HepG2 (cell line): Measurements from ENCODE around the gene SMIM12. TPM values are rescaled to one million over a fixed set of nuclear protein-coding genes. Genes with fewer than 3 reads are reported as not detected.

Source experiments
- ATAC-seq: fragments of 200-7000 bp; cut with Tn5 transposase; 3 replicates; pipeline ENCODE4 v1.9.1; 2020; ENCODE audit warnings: mild to moderate bottlenecking, moderate library complexity
- BruUV-seq: library from RNA; stranded (reverse); fragments of 400-500 nt; replicated peaks from 2 replicates; lab custom pipeline; 2021; lab: Mats Ljungman, UMichigan
- CTCF ChIA-PET: fragments of 300-600 bp; formaldehyde crosslinking; extraction: SDS; loops from one replicate; lab custom pipeline; 2021; ENCODE audit warnings: low total read pairs, inconsistent platforms, low intra/inter-chr PET ratio; lab: Yijun Ruan, JAX
- POLR2A ChIA-PET: fragments of 350-600 bp; sonication (Branson Sonifier 250); formaldehyde crosslinking; loops from one replicate; lab custom pipeline; 2020; ENCODE audit warnings: antibody characterized with exemption, inconsistent platforms; lab: Yijun Ruan, JAX
- DNase-seq: peaks from one replicate; pipeline ENCODE4 v3.0.0-alpha.2; 2015; ENCODE audit warnings: low spot score
- FAIRE-seq: peaks from 3 replicates; lab custom pipeline; 2011; peaks lifted over from hg19 to GRCh38; lab: Jason Lieb, UNC
- H2AFZ ChIP-seq: one replicate; pipeline ENCODE4 v1.6.1; 2011; ENCODE audit warnings: low read length, inconsistent platforms
- H3K27ac ChIP-seq: fragments of 300-600 bp; 3 replicates; pipeline ENCODE4 v1.8.0; 2011; ENCODE audit warnings: mixed run types, mild to moderate bottlenecking, mixed read lengths, low read length, inconsistent platforms; ENCODE audit not compliant: insufficient read depth; ENCODE audit errors: extremely low read length
- H3K27me3 ChIP-seq, 2 experiments: fragments of 200-600 bp in 1 of 2; 2 replicates in 1 of 2; 3 replicates in 1 of 2; pipeline versions ENCODE4 v1.6.0 to v1.8.0; 2011; ENCODE audit warnings: low read length in 2 of 2, mild to moderate bottlenecking in 2 of 2, moderate library complexity in 2 of 2, inconsistent platforms in 1 of 2; ENCODE audit not compliant: insufficient read depth in 2 of 2, control insufficient read depth in 1 of 2
- H3K36me3 ChIP-seq, 2 experiments: fragments of 200-600 bp in 1 of 2; replicated peaks in 1 of 2; 2 replicates in 1 of 2; 3 replicates in 1 of 2; pipeline versions ENCODE4 v1.5.1 to v1.8.0; 2011; ENCODE audit warnings: low read length in 2 of 2, inconsistent platforms in 1 of 2; ENCODE audit not compliant: insufficient read depth in 2 of 2, control insufficient read depth in 1 of 2
- H3K4me1 ChIP-seq: 2 replicates; pipeline ENCODE4 v1.5.1; 2012; ENCODE audit warnings: low read length, inconsistent platforms; ENCODE audit not compliant: insufficient read depth
- H3K4me2 ChIP-seq: 2 replicates; pipeline ENCODE4 v1.6.0; 2011; ENCODE audit warnings: low read depth, low read length, inconsistent platforms
- H3K4me3 ChIP-seq, 3 experiments: fragments of 200-600 bp in 1 of 3; sonication (generic), shearing (Covaris generic) in 1 of 3; replicated peaks in 1 of 3; 2 replicates each; pipeline ENCODE4 v1.5.1; 2011 to 2016; ENCODE audit warnings: low read length in 3 of 3, inconsistent platforms in 2 of 3, low read depth in 2 of 3, mild to moderate bottlenecking in 2 of 3, control low read depth in 1 of 3, mixed read lengths in 1 of 3; ENCODE audit not compliant: insufficient read depth in 1 of 3
- H3K79me2 ChIP-seq: one replicate; pipeline ENCODE4 v1.6.1; 2011; ENCODE audit warnings: low read length, inconsistent platforms; ENCODE audit not compliant: insufficient read depth
- H3K9ac ChIP-seq: 2 replicates; pipeline ENCODE4 v1.6.0; 2011; ENCODE audit warnings: mild to moderate bottlenecking, low read depth, low read length, inconsistent platforms; ENCODE audit not compliant: insufficient read depth
- H3K9me3 ChIP-seq: 2 replicates; pipeline ENCODE4 v1.5.1; 2012; ENCODE audit warnings: mild to moderate bottlenecking, low read length
- H4K20me1 ChIP-seq: 2 replicates; pipeline ENCODE4 v1.6.0; 2011; ENCODE audit warnings: inconsistent platforms, mild to moderate bottlenecking, low read length, moderate library complexity; ENCODE audit not compliant: insufficient read depth
- IKZF4 ChIP-seq: sonication (generic); formaldehyde crosslinking; IDR thresholded peaks from 2 replicates; pipeline ENCODE4 v1.5.1; 2020; ENCODE audit warnings: borderline replicate concordance, mild to moderate bottlenecking, low read depth, missing genetic modification reagents; ENCODE audit errors: not compliant biosample characterization
- IKZF5 ChIP-seq: IDR thresholded peaks from 2 replicates; pipeline ENCODE4 v1.6.1; 2018; ENCODE audit warnings: missing genetic modification reagents, mild to moderate bottlenecking, missing compliant biosample characterization
- JUN ChIP-seq: sonication (generic); formaldehyde crosslinking; IDR thresholded peaks from 2 replicates; pipeline ENCODE4 v1.4.0; 2020; ENCODE audit warnings: mild to moderate bottlenecking, missing genetic modification reagents
- PHB2 ChIP-seq: fragments of 450-650 bp; IDR thresholded peaks from 2 replicates; pipeline ENCODE4 v1.6.1; 2018; ENCODE audit not compliant: partially characterized antibody
- ZKSCAN1 ChIP-seq: fragments of 150-350 bp; IDR thresholded peaks from 2 replicates; pipeline ENCODE4 v1.6.1; 2014; ENCODE audit warnings: low read length
- ZNF879 ChIP-seq: sonication (generic); formaldehyde crosslinking; IDR thresholded peaks from 2 replicates; pipeline ENCODE4 v1.8.1; 2023; ENCODE audit warnings: missing genetic modification reagents
- ZSCAN20 ChIP-seq: sonication (generic); formaldehyde crosslinking; IDR thresholded peaks from 2 replicates; pipeline ENCODE4 v1.4.0; 2020; ENCODE audit warnings: missing genetic modification reagents, mild to moderate bottlenecking, borderline replicate concordance
- WGBS: methylation state at CpG from one replicate; pipeline ENCODE4 v1.1.6; 2017; ENCODE audit warnings: low lambda C conversion rate; 5-methylcytosine and 5-hydroxymethylcytosine counted together
- in situ Hi-C: cut with HindIII; loops from 2 replicates; pipeline ENCODE4 v1.10.0; 2017; ENCODE audit warnings: low pct_unique_long_range_greater_than_20kb; ENCODE audit not compliant: extremely low pct_ligation_motif_present
- intact Hi-C: fragments of 100-400 bp; cut with micrococcal nuclease; formaldehyde crosslinking; loops from one replicate; pipeline ENCODE4 v1.10.0; 2022; ENCODE audit not compliant: unreplicated experiment
- polyA plus RNA-seq, 8 experiments: library from polyadenylated mRNA; depleted of rRNA in 3 of 8; stranded (reverse) in 7 of 8; unstranded in 1 of 8; fragments of >200 nt; fragmentation: Illumina TruSeq in 4 of 8; extraction: Trizol in 4 of 8; gene quantifications; 2 replicates each; pipeline versions ENCODE4 v1.2.1 to v1.2.3, GENCODE V29; 2011 to 2016; ENCODE audit warnings: low read depth in 4 of 8, missing spikeins in 1 of 8, mixed read lengths in 1 of 8; ENCODE audit not compliant: insufficient read depth in 1 of 8
- total RNA-seq, 5 experiments: library from RNA; depleted of rRNA; stranded (reverse); fragments of >200 nt; fragmentation: Illumina TruSeq; extraction: Trizol; gene quantifications; 2 replicates each; pipeline ENCODE4 v1.2.3, GENCODE V29; 2016; ENCODE audit warnings: low read depth in 1 of 5

SMIM12 gene
- total and polyA plus RNA-seq, 2 of the 13 experiments (the other 11 are each of a cell fraction or from before 2014, with no cell fraction given), result 20.1 to 41.3 TPM

GRCh38 chr1:34831721-34832246 lies 27.8 kb downstream of the SMIM12 start:
- no peak for DNase-seq
- CTCF ChIA-PET, result no interaction called here
- Histone ChIP-seq H2AFZ (no peak overlapping the region), H4K20me1 (no peaks in the 10 kb centered on the region), H3K9ac (no peak overlapping the region), H3K4me3 (no peak overlapping the region), H3K9me3 (no peaks in the 10 kb centered on the region), H3K27me3 (no peaks in the 10 kb centered on the region; a peak in 1 of 5 replicates), H3K36me3 (no peaks in the 10 kb centered on the region), H3K4me1 (peaks cover 8% of the 10 kb centered on the region), H3K79me2 (no peaks in the 10 kb centered on the region), H3K4me2 (no peak overlapping the region), H3K27ac (no peak overlapping the region)
- in situ Hi-C loops, result no loop called here
- whole genome bisulfite sequencing, result 23% methylated on average over 5 of the region's 6 CpGs
- POLR2A ChIA-PET, result no interaction called here
- no peak for FAIRE-seq
- ATAC-seq, result peak; percentile 47
- BruUV-seq, result no TSS peak
- intact Hi-C loops, result no loop called here
- no peak for TF ChIP-seq IKZF5 (CRISPR knock-in tag)
- no peak for TF ChIP-seq IKZF4 (CRISPR knock-in tag)
- no peak for TF ChIP-seq ZKSCAN1

- no peak overlapping the region for H3K4me2 ChIP-seq
- no peaks in the 10 kb centered on the region for H4K20me1 ChIP-seq
- no peak for ATAC-seq
- in situ Hi-C loops, result no loop called here
- H3K9me3 ChIP-seq, result no peaks in the 10 kb centered on the region
- no TSS peak for BruUV-seq
- no peak overlapping the region for H3K9ac ChIP-seq
- ChIA-PET CTCF (no interaction called here), POLR2A (no interaction called here)
- no peaks in the 10 kb centered on the region; a peak in 2 of 5 replicates for H3K27me3 ChIP-seq
- no peak for DNase-seq
- no peak overlapping the region for H2AFZ ChIP-seq
- peaks cover 31% of the 10 kb centered on the region for H3K4me1 ChIP-seq
- FAIRE-seq, result no peak
- H3K27ac ChIP-seq, result no peak overlapping the region
- 65% methylated on average over 3 of the region's 3 CpGs for WGBS
- no peaks in the 10 kb centered on the region for H3K79me2 ChIP-seq
- H3K4me3 ChIP-seq, result no peak overlapping the region
- intact Hi-C loops, result no loop called here
- TF ChIP-seq PHB2 (no peak), ZSCAN20 (CRISPR knock-in tag) (no peak), ZNF879 (no peak), JUN (no peak)
- H3K36me3 ChIP-seq, result no peaks in the 10 kb centered on the region
Observed at GRCh38 chr1:34829250-34829649, 30.3 kb downstream of the SMIM12 start.
